Ishikawa (cell line): ENCODE data around the gene DOK6.

Source experiments
- EP300 ChIP-seq: IDR thresholded peaks from 2 replicates; pipeline ENCODE4 v1.6.1; 2012; ENCODE audit warnings: borderline replicate concordance
- YY1 ChIP-seq: IDR thresholded peaks from 2 replicates; pipeline ENCODE4 v1.6.1; 2012; ENCODE audit warnings: low read depth
- TF ChIP-seq, protein P1 (sequence below): IDR thresholded peaks from 2 replicates; pipeline ENCODE4 v1.6.1; 2012; ENCODE audit warnings: low read depth, mild to moderate bottlenecking

DNA sequence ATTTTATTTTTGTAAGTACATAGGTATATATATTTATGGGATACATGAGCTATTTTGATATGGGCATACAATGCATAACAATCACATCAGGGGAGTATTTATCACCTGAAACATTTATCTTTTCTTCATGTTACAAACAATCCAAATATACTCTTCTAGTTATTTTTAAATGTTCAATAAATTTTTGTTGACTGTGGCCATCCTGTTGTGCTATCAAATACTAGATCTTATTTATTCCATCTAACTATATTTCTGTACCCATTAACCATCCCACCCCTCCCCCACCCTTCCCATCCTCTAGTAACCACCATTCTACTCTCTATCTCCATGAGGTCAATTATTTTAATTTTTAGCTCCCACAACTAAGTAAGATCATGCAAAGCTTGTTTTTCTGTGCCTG is 390.0 kb downstream of the DOK6 start:
- TF ChIP-seq EP300: no peak
- no peak for TF ChIP-seq YY1
- TF ChIP-seq, protein P1, sequence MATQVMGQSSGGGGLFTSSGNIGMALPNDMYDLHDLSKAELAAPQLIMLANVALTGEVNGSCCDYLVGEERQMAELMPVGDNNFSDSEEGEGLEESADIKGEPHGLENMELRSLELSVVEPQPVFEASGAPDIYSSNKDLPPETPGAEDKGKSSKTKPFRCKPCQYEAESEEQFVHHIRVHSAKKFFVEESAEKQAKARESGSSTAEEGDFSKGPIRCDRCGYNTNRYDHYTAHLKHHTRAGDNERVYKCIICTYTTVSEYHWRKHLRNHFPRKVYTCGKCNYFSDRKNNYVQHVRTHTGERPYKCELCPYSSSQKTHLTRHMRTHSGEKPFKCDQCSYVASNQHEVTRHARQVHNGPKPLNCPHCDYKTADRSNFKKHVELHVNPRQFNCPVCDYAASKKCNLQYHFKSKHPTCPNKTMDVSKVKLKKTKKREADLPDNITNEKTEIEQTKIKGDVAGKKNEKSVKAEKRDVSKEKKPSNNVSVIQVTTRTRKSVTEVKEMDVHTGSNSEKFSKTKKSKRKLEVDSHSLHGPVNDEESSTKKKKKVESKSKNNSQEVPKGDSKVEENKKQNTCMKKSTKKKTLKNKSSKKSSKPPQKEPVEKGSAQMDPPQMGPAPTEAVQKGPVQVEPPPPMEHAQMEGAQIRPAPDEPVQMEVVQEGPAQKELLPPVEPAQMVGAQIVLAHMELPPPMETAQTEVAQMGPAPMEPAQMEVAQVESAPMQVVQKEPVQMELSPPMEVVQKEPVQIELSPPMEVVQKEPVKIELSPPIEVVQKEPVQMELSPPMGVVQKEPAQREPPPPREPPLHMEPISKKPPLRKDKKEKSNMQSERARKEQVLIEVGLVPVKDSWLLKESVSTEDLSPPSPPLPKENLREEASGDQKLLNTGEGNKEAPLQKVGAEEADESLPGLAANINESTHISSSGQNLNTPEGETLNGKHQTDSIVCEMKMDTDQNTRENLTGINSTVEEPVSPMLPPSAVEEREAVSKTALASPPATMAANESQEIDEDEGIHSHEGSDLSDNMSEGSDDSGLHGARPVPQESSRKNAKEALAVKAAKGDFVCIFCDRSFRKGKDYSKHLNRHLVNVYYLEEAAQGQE: no peak
